SK-N-SH treated with all-trans-retinoic acid at 6 μM for 48 hours (cell line): Measurements from ENCODE around the gene TPM4.
A peak's percentile ranks its signal among the peaks of the same experiment; 100 is the strongest.

ENCODE experiments used
- ATAC-seq: fragments of 200-7000 bp; cut with Tn5 transposase; 3 replicates; pipeline ENCODE4 v1.9.1; 2020; ENCODE audit warnings: mild to moderate bottlenecking, moderate library complexity
- ARNTL ChIP-seq: fragments of 450-650 bp; formaldehyde crosslinking; IDR thresholded peaks from 2 replicates; pipeline ENCODE4 v1.5.0; 2020; ENCODE audit warnings: low read depth, mild to moderate bottlenecking, moderate library complexity, borderline replicate concordance
- BACH2 ChIP-seq: fragments of 250-450 bp; sonication (Bioruptor Pico); IDR thresholded peaks from 2 replicates; pipeline ENCODE4 v1.9.0; 2021; ENCODE audit warnings: mild to moderate bottlenecking, borderline replicate concordance
- CREB5 ChIP-seq: fragments of 250-450 bp; sonication (Bioruptor Pico); IDR thresholded peaks from 2 replicates; pipeline ENCODE4 v1.5.1; 2020; ENCODE audit warnings: low read depth, mild to moderate bottlenecking, moderate library complexity
- CSDC2 ChIP-seq: fragments of 250-450 bp; sonication (Bioruptor Pico); IDR thresholded peaks from 2 replicates; pipeline ENCODE4 v1.5.0; 2020; ENCODE audit warnings: mild to moderate bottlenecking, moderate library complexity
- ESRRG ChIP-seq: fragments of 250-450 bp; sonication (Bioruptor Pico); IDR thresholded peaks from 2 replicates; pipeline ENCODE4 v1.6.1; 2021; ENCODE audit warnings: mild to moderate bottlenecking
- GLIS3 ChIP-seq: fragments of 250-450 bp; sonication (Bioruptor Pico); IDR thresholded peaks from 2 replicates; pipeline ENCODE4 v1.5.0; 2020; ENCODE audit warnings: mild to moderate bottlenecking, moderate library complexity
- ISL1 ChIP-seq: fragments of 250-450 bp; sonication (Bioruptor Pico); IDR thresholded peaks from 2 replicates; pipeline ENCODE4 v2.1.2; 2022; ENCODE audit warnings: mild to moderate bottlenecking, moderate library complexity
- OSR1 ChIP-seq: fragments of 250-450 bp; sonication (Bioruptor Pico); IDR thresholded peaks from 2 replicates; pipeline ENCODE4 v1.8.0; 2022; ENCODE audit warnings: moderate library complexity, mild to moderate bottlenecking, inconsistent platforms
- POU6F1 ChIP-seq: fragments of 250-450 bp; sonication (Bioruptor Pico); IDR thresholded peaks from 2 replicates; pipeline ENCODE4 v1.8.0; 2021; ENCODE audit warnings: low read depth, mild to moderate bottlenecking, moderate library complexity, borderline replicate concordance
- PPARA ChIP-seq: fragments of 250-450 bp; sonication (Bioruptor Pico); IDR thresholded peaks from 2 replicates; pipeline ENCODE4 v1.5.0; 2020; ENCODE audit warnings: mild to moderate bottlenecking, borderline replicate concordance
- RARB ChIP-seq: fragments of 250-450 bp; sonication (Bioruptor Pico); IDR thresholded peaks from 2 replicates; pipeline ENCODE4 v1.8.0; 2021; ENCODE audit warnings: mild to moderate bottlenecking, moderate library complexity
- SNAI2 ChIP-seq: fragments of 250-450 bp; sonication (Bioruptor Pico); IDR thresholded peaks from 2 replicates; pipeline ENCODE4 v1.5.0; 2020; ENCODE audit warnings: mild to moderate bottlenecking, moderate library complexity
- TCF4 ChIP-seq: fragments of 250-450 bp; sonication (Bioruptor Pico); IDR thresholded peaks from 2 replicates; pipeline ENCODE4 v1.8.0; 2021; ENCODE audit warnings: mild to moderate bottlenecking, moderate library complexity, borderline replicate concordance
- TOX ChIP-seq: fragments of 250-450 bp; sonication (Bioruptor Pico); IDR thresholded peaks from 2 replicates; pipeline ENCODE4 v1.8.0; 2021; ENCODE audit warnings: mild to moderate bottlenecking, moderate library complexity, borderline replicate concordance
- ZC3H10 ChIP-seq: fragments of 250-450 bp; sonication (Bioruptor Pico); IDR thresholded peaks from 2 replicates; pipeline ENCODE4 v1.5.1; 2021; ENCODE audit warnings: mild to moderate bottlenecking, moderate library complexity
- ZFP30 ChIP-seq: fragments of 450-650 bp; formaldehyde crosslinking; IDR thresholded peaks from 2 replicates; pipeline ENCODE4 v1.5.0; 2022; ENCODE audit warnings: mild to moderate bottlenecking, moderate library complexity
- ZNF565 ChIP-seq: fragments of 450-650 bp; formaldehyde crosslinking; conservative IDR thresholded peaks from 2 replicates; pipeline ENCODE4 v1.5.0; 2020; ENCODE audit warnings: low read depth, mild to moderate bottlenecking, moderate library complexity
- ZNF8 ChIP-seq: fragments of 450-650 bp; formaldehyde crosslinking; IDR thresholded peaks from 2 replicates; pipeline ENCODE4 v1.5.0; 2020; ENCODE audit warnings: mild to moderate bottlenecking, moderate library complexity
- TF ChIP-seq, protein P1 (sequence below): fragments of 250-450 bp; sonication (Bioruptor Pico); IDR thresholded peaks from 2 replicates; pipeline ENCODE4 v1.5.0; 2020; ENCODE audit warnings: mild to moderate bottlenecking, moderate library complexity
- TF ChIP-seq, protein P2 (sequence below): fragments of 250-450 bp; sonication (Bioruptor Pico); IDR thresholded peaks from 2 replicates; pipeline ENCODE4 v1.8.0; 2020; ENCODE audit warnings: mild to moderate bottlenecking, moderate library complexity, borderline replicate concordance

The TPM4 gene

DNA sequence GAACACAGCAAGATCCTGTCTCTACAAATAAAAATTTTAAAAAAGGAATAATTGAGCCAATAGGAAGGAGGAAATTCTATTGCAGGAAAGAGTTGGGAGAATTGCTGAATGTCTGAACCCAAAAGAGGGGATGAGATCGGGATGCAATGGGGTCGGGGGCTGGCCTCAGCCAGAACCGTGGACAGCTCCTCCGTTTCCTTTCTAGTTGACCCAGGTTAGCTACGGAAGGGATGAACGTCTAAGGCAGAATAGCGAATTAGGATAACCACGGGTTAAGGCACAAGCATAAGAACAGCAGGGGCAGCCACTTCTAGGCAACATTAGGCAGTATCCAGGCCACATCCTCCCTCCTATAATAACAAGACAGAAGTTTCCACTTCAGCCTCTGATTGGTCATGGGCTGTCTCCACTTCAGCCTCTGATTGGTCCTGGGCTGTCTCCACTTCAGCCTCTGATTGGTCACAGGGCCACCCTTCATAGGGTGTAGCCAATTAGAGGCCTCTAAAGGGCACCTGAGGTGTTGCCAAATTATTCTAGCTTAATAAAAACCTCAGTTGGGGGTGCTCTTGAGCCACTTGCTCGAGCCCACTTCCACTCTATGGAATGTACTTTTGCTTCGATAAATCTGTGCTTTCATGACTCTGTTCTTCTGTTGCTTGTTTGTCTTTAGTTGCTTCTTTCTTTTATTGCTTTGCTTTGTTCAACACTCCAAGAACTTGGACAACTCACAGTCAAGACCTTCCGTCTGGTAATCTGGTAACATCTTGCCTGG is 24.9 kb upstream of the TPM4 start:
- TF ChIP-seq PPARA (CRISPR knock-in tag) = no peak
- no peak for TF ChIP-seq ZC3H10 (CRISPR knock-in tag)
- TF ChIP-seq, protein P1, sequence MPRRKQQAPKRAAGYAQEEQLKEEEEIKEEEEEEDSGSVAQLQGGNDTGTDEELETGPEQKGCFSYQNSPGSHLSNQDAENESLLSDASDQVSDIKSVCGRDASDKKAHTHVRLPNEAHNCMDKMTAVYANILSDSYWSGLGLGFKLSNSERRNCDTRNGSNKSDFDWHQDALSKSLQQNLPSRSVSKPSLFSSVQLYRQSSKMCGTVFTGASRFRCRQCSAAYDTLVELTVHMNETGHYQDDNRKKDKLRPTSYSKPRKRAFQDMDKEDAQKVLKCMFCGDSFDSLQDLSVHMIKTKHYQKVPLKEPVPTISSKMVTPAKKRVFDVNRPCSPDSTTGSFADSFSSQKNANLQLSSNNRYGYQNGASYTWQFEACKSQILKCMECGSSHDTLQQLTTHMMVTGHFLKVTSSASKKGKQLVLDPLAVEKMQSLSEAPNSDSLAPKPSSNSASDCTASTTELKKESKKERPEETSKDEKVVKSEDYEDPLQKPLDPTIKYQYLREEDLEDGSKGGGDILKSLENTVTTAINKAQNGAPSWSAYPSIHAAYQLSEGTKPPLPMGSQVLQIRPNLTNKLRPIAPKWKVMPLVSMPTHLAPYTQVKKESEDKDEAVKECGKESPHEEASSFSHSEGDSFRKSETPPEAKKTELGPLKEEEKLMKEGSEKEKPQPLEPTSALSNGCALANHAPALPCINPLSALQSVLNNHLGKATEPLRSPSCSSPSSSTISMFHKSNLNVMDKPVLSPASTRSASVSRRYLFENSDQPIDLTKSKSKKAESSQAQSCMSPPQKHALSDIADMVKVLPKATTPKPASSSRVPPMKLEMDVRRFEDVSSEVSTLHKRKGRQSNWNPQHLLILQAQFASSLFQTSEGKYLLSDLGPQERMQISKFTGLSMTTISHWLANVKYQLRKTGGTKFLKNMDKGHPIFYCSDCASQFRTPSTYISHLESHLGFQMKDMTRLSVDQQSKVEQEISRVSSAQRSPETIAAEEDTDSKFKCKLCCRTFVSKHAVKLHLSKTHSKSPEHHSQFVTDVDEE (CRISPR knock-in tag) = no peak
- no peak for TF ChIP-seq SNAI2 (CRISPR knock-in tag)
- TF ChIP-seq CSDC2 = no peak
- TF ChIP-seq POU6F1 (CRISPR knock-in tag) = no peak
- no peak for TF ChIP-seq ESRRG
- TF ChIP-seq ZNF565 (CRISPR knock-in tag) = no peak
- TF ChIP-seq ZFP30 = no peak
- no peak for TF ChIP-seq BACH2 (CRISPR knock-in tag)
- TF ChIP-seq, all 23 proteins: peak for 0
- ATAC-seq = peak; percentile 54; the same call in 2 of the 3 replicates

- no peak for TF ChIP-seq ISL1
- no peak for TF ChIP-seq ZNF565 (CRISPR knock-in tag)
- TF ChIP-seq, protein P2, sequence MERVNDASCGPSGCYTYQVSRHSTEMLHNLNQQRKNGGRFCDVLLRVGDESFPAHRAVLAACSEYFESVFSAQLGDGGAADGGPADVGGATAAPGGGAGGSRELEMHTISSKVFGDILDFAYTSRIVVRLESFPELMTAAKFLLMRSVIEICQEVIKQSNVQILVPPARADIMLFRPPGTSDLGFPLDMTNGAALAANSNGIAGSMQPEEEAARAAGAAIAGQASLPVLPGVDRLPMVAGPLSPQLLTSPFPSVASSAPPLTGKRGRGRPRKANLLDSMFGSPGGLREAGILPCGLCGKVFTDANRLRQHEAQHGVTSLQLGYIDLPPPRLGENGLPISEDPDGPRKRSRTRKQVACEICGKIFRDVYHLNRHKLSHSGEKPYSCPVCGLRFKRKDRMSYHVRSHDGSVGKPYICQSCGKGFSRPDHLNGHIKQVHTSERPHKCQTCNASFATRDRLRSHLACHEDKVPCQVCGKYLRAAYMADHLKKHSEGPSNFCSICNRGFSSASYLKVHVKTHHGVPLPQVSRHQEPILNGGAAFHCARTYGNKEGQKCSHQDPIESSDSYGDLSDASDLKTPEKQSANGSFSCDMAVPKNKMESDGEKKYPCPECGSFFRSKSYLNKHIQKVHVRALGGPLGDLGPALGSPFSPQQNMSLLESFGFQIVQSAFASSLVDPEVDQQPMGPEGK (CRISPR knock-in tag) = no peak
- TF ChIP-seq ZFP30 = no peak
- TF ChIP-seq POU6F1 (CRISPR knock-in tag) = no peak
- no peak for TF ChIP-seq ARNTL (CRISPR knock-in tag)
- no peak for TF ChIP-seq CSDC2
- no peak for TF ChIP-seq PPARA (CRISPR knock-in tag)
- TF ChIP-seq TCF4 (CRISPR knock-in tag) = no peak
- TF ChIP-seq RARB (CRISPR knock-in tag) = no peak
- no peak for ATAC-seq
These were observed 23.9 kb upstream of the TPM4 start for GRCh38 chr19:16052353-16052752.

DNA sequence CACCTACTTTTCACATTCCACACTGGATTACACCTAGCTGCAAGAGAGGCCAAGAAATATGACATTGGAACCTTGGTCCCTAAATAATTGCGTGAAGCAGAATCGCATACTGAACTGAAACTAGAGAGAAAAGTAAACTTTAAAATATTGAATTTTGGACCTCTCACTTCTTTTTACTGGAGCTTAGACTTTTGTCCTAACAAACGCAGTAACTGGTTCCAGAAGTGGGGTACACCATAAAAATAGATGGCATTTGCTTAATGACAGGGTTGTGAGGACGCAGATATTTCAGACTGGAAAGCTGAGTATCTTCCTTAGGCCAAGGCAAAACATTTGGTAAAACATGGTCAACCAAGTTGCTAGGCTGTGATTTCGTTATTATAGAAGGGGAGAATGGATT is 19.2 kb upstream of the TPM4 start:
- ATAC-seq = no peak
- TF ChIP-seq, protein P1 (CRISPR knock-in tag) = no peak
- TF ChIP-seq, protein P2 (CRISPR knock-in tag) = no peak
- no peak for TF ChIP-seq OSR1 (CRISPR knock-in tag)
- no peak for TF ChIP-seq PPARA (CRISPR knock-in tag)
- no peak for TF ChIP-seq ESRRG
- no peak for TF ChIP-seq ZFP30
- TF ChIP-seq TOX (CRISPR knock-in tag) = no peak
- TF ChIP-seq CREB5 (CRISPR knock-in tag) = no peak
- TF ChIP-seq ZNF8 (CRISPR knock-in tag) = no peak
- no peak for TF ChIP-seq POU6F1 (CRISPR knock-in tag)
- TF ChIP-seq RARB (CRISPR knock-in tag) = no peak
- TF ChIP-seq ZC3H10 (CRISPR knock-in tag) = no peak
- TF ChIP-seq GLIS3 (CRISPR knock-in tag) = no peak
